ENCODE data around the gene TMC7.
"Not testable (repeated sequence)": the region's sequence is repeated elsewhere in the genome, so short reads cannot be mapped to it uniquely, and the experiment has no call there.

Gene TMC7

GRCh38 chr16:18983565-18984434 is at the start of gene TMC7:
Gene TMC7, plus strand, starts transcription at chr16:18983934. Its CDS starts 130 bp downstream, at chr16:18984064.
- DNase-seq = peak; percentile 27

- no peak for DNase-seq
Observed at GRCh38 chr16:18936727-18937340, 46.9 kb upstream of the TMC7 start.

GRCh38 chr16:18937390-18937789 is 46.3 kb upstream of the TMC7 start:
- DNase-seq = no peak

GRCh38 chr16:18938986-18939385 is 44.7 kb upstream of the TMC7 start:
- no peak for DNase-seq

- no peak for DNase-seq
Observed at GRCh38 chr16:18941471-18941870, 42.3 kb upstream of the TMC7 start.

GRCh38 chr16:18942061-18942460 is 41.7 kb upstream of the TMC7 start:
- no peak for DNase-seq

GRCh38 chr16:18943414-18943813 is 40.3 kb upstream of the TMC7 start:
- DNase-seq = no peak

- no peak for DNase-seq
Observed at GRCh38 chr16:18945233-18945632, 38.5 kb upstream of the TMC7 start.

GRCh38 chr16:18948372-18949020 is 35.2 kb upstream of the TMC7 start:
- DNase-seq = no peak

GRCh38 chr16:18950469-18951185 is 33.1 kb upstream of the TMC7 start:
- DNase-seq = no peak

GRCh38 chr16:18953547-18953946 is 30.2 kb upstream of the TMC7 start:
- no peak for DNase-seq

GRCh38 chr16:18955874-18956580 is 27.7 kb upstream of the TMC7 start:
- DNase-seq = not testable (repeated sequence)

GRCh38 chr16:18956658-18957241 is 27.0 kb upstream of the TMC7 start:
- DNase-seq = not testable (repeated sequence)

GRCh38 chr16:18958621-18959029 is 25.1 kb upstream of the TMC7 start:
- no peak for DNase-seq

GRCh38 chr16:18959031-18959505 is 24.7 kb upstream of the TMC7 start:
- no peak for DNase-seq

GRCh38 chr16:18965555-18965954 is 18.2 kb upstream of the TMC7 start:
- DNase-seq = no peak

GRCh38 chr16:18966791-18967190 is 16.9 kb upstream of the TMC7 start:
- no peak for DNase-seq

- peak; percentile 15 for DNase-seq
Observed at GRCh38 chr16:18969050-18969854, 14.5 kb upstream of the TMC7 start.

GRCh38 chr16:18969855-18970240 is 13.9 kb upstream of the TMC7 start:
- DNase-seq = no peak

- DNase-seq = no peak
Observed at GRCh38 chr16:18975109-18975508, 8.6 kb upstream of the TMC7 start.

GRCh38 chr16:18979936-18980335 is 3.8 kb upstream of the TMC7 start:
- DNase-seq = no peak
